IMR-90 (cell line): ENCODE measurements around the gene PPA2. TPM values are rescaled to one million over a fixed set of nuclear protein-coding genes. Genes with fewer than 3 reads are reported as not detected.

Experiments used
- ATAC-seq: fragments of 200-7000 bp; cut with Tn5 transposase; 2 replicates; pipeline ENCODE4 v1.9.1; 2020; ENCODE audit warnings: low read depth, mild to moderate bottlenecking, moderate library complexity
- BruUV-seq: library from RNA; stranded (reverse); fragments of 400-500 nt; replicated peaks from 2 replicates; lab custom pipeline; 2021; lab: Mats Ljungman, UMichigan
- CTCF ChIA-PET: fragments of 300-600 bp; formaldehyde crosslinking; extraction: SDS; loops from one replicate; lab custom pipeline; 2021; ENCODE audit warnings: antibody characterized with exemption; lab: Yijun Ruan, JAX
- POLR2A ChIA-PET: fragments of 300-600 bp; sonication (Branson Sonifier 250); formaldehyde crosslinking; loops from one replicate; lab custom pipeline; 2022; ENCODE audit warnings: antibody characterized with exemption; ENCODE audit not compliant: unreplicated experiment; lab: Charles Lee
- DNase-seq: peaks from one replicate; pipeline ENCODE4 v3.0.0; 2013
- H2AFZ ChIP-seq: replicated peaks from 2 replicates; pipeline ENCODE3; 2013; ENCODE audit warnings: low read length, mild to moderate bottlenecking; ENCODE audit not compliant: poor library complexity
- H2AK5ac ChIP-seq: 2 replicates; pipeline ENCODE4 v1.6.1; 2013; ENCODE audit warnings: low read depth, low read length, inconsistent platforms
- H2AK9ac ChIP-seq: replicated peaks from 2 replicates; pipeline ENCODE3; 2013; ENCODE audit warnings: mild to moderate bottlenecking, low read depth, low read length, moderate library complexity; ENCODE audit not compliant: poor library complexity
- H2BK120ac ChIP-seq: 2 replicates; pipeline ENCODE4 v1.6.1; 2013; ENCODE audit warnings: low read depth, low read length, inconsistent platforms
- H2BK15ac ChIP-seq: 3 replicates; pipeline ENCODE4 v1.6.1; 2013; ENCODE audit warnings: low read depth, low read length, inconsistent platforms
- H2BK20ac ChIP-seq: 2 replicates; pipeline ENCODE4 v1.6.1; 2013; ENCODE audit warnings: low read depth, mild to moderate bottlenecking, inconsistent platforms, low read length, moderate library complexity
- H2BK5ac ChIP-seq: 2 replicates; pipeline ENCODE4 v1.6.1; 2013; ENCODE audit warnings: mild to moderate bottlenecking, low read depth, low read length, inconsistent platforms; ENCODE audit not compliant: poor library complexity, severe bottlenecking
- H3K14ac ChIP-seq: replicated peaks from 2 replicates; pipeline ENCODE4 v1.6.1; 2013; ENCODE audit warnings: low read depth, low read length, inconsistent platforms
- H3K18ac ChIP-seq: 2 replicates; pipeline ENCODE4 v1.6.1; 2013; ENCODE audit warnings: low read depth, low read length, control low read depth
- H3K23ac ChIP-seq: 2 replicates; pipeline ENCODE4 v1.6.1; 2013; ENCODE audit warnings: low read depth, low read length, inconsistent platforms
- H3K27ac ChIP-seq: 2 replicates; pipeline ENCODE4 v1.5.1; 2013; ENCODE audit warnings: mild to moderate bottlenecking, control low read depth, low read length; ENCODE audit not compliant: insufficient read depth
- H3K27me3 ChIP-seq: 2 replicates; pipeline ENCODE4 v1.6.1; 2013; ENCODE audit warnings: low read length; ENCODE audit not compliant: control insufficient read depth, insufficient read depth
- H3K36me3 ChIP-seq: 2 replicates; pipeline ENCODE4 v1.6.1; 2013; ENCODE audit warnings: low read length, mixed read lengths; ENCODE audit not compliant: control insufficient read depth, insufficient read depth
- H3K4ac ChIP-seq: 2 replicates; pipeline ENCODE4 v1.6.1; 2013; ENCODE audit warnings: low read depth, low read length, inconsistent platforms
- H3K4me1 ChIP-seq: 2 replicates; pipeline ENCODE4 v1.6.1; 2013; ENCODE audit warnings: low read length, mixed read lengths; ENCODE audit not compliant: control insufficient read depth, insufficient read depth
- H3K4me2 ChIP-seq: 2 replicates; pipeline ENCODE4 v1.6.1; 2013; ENCODE audit warnings: low read depth, mild to moderate bottlenecking, control low read depth, low read length, moderate library complexity
- H3K4me3 ChIP-seq: 2 replicates; pipeline ENCODE4 v1.5.1; 2013; ENCODE audit warnings: low read depth, mild to moderate bottlenecking, control low read depth, low read length, moderate library complexity; ENCODE audit not compliant: insufficient read depth
- H3K56ac ChIP-seq: 2 replicates; pipeline ENCODE4 v1.6.1; 2013; ENCODE audit warnings: low read length, inconsistent platforms; ENCODE audit not compliant: insufficient read depth; ENCODE audit errors: extremely low read depth
- H3K79me1 ChIP-seq, 2 experiments: 2 replicates each; pipeline ENCODE4 v1.6.1; 2013; ENCODE audit warnings: low read length in 2 of 2, inconsistent platforms in 1 of 2, low read depth in 1 of 2
- H3K9ac ChIP-seq: 2 replicates; pipeline ENCODE4 v1.6.1; 2013; ENCODE audit warnings: low read depth, low read length, control low read depth
- H3K9me1 ChIP-seq: 2 replicates; pipeline ENCODE4 v1.6.1; 2013; ENCODE audit warnings: low read length, inconsistent platforms; ENCODE audit not compliant: insufficient read depth
- H3K9me3 ChIP-seq: 2 replicates; pipeline ENCODE4 v1.6.1; 2013; ENCODE audit warnings: low read length; ENCODE audit not compliant: control insufficient read depth, insufficient read depth
- H4K20me1 ChIP-seq: 2 replicates; pipeline ENCODE4 v1.6.1; 2013; ENCODE audit warnings: low read length, inconsistent platforms; ENCODE audit not compliant: insufficient read depth
- H4K5ac ChIP-seq: 2 replicates; pipeline ENCODE4 v1.6.1; 2013; ENCODE audit warnings: mild to moderate bottlenecking, low read depth, low read length, control low read depth
- H4K8ac ChIP-seq, 2 experiments: 2 replicates each; pipeline ENCODE4 v1.6.1; 2013; ENCODE audit warnings: low read depth in 2 of 2, low read length in 2 of 2, control low read depth in 1 of 2, inconsistent platforms in 1 of 2
- H4K91ac ChIP-seq: 2 replicates; pipeline ENCODE4 v1.6.1; 2013; ENCODE audit warnings: low read depth, low read length, inconsistent platforms; ENCODE audit not compliant: insufficient read depth
- BHLHE40 ChIP-seq: fragments of 150-350 bp; IDR thresholded peaks from 2 replicates; pipeline ENCODE4 v1.6.1; 2016; ENCODE audit warnings: mild to moderate bottlenecking, low read depth, low read length
- CEBPB ChIP-seq: IDR thresholded peaks from 2 replicates; pipeline ENCODE4 v1.6.1; 2012; ENCODE audit warnings: low read depth, low read length, improper control_type of control experiment
- CHD1 ChIP-seq: IDR thresholded peaks from 2 replicates; pipeline ENCODE4 v1.6.1; 2012; ENCODE audit warnings: low read depth, low read length, improper control_type of control experiment
- CTCF ChIP-seq: conservative IDR thresholded peaks from 2 replicates; pipeline ENCODE4 v1.5.1; 2012; ENCODE audit warnings: mild to moderate bottlenecking, low read depth, low read length, improper control_type of control experiment
- ELK1 ChIP-seq: fragments of 150-350 bp; IDR thresholded peaks from 2 replicates; pipeline ENCODE4 v1.6.1; 2016; ENCODE audit warnings: low read depth, mild to moderate bottlenecking, low read length, moderate library complexity, borderline replicate concordance
- FOS ChIP-seq: fragments of 150-350 bp; IDR thresholded peaks from 2 replicates; pipeline ENCODE4 v1.6.1; 2016; ENCODE audit warnings: low read depth, low read length
- MAFK ChIP-seq: IDR thresholded peaks from 2 replicates; pipeline ENCODE4 v1.6.1; 2012; ENCODE audit warnings: low read depth, low read length, improper control_type of control experiment
- MAZ ChIP-seq: IDR thresholded peaks from 2 replicates; pipeline ENCODE4 v1.6.1; 2012; ENCODE audit warnings: low read depth, mild to moderate bottlenecking, low read length, improper control_type of control experiment, moderate library complexity, borderline replicate concordance
- RAD21 ChIP-seq: IDR thresholded peaks from 2 replicates; pipeline ENCODE4 v1.6.1; 2012; ENCODE audit warnings: low read length, improper control_type of control experiment
- RCOR1 ChIP-seq: IDR thresholded peaks from 2 replicates; pipeline ENCODE4 v1.6.1; 2012; ENCODE audit warnings: mild to moderate bottlenecking, low read length, improper control_type of control experiment; ENCODE audit not compliant: insufficient replicate concordance
- RFX5 ChIP-seq: IDR thresholded peaks from 2 replicates; pipeline ENCODE4 v1.8.0; 2012; ENCODE audit warnings: low read depth, mild to moderate bottlenecking, low read length, moderate library complexity
- SMC3 ChIP-seq: fragments of 150-350 bp; IDR thresholded peaks from 2 replicates; pipeline ENCODE4 v1.6.1; 2016; ENCODE audit warnings: low read depth, mild to moderate bottlenecking, antibody characterized with exemption, low read length, moderate library complexity
- WGBS, 2 experiments: methylation state at CpG; one replicate each; pipeline versions ENCODE4 v1.1.5 to v1.1.7; 2013; ENCODE audit warnings: missing lambda C conversion rate in 2 of 2; ENCODE audit not compliant: insufficient read length in 1 of 2; ENCODE audit errors: extremely low coverage in 2 of 2; 5-methylcytosine and 5-hydroxymethylcytosine counted together
- dilution Hi-C: fragments of 300-500 bp; cut with HindIII; formaldehyde crosslinking; loops from one replicate; pipeline ENCODE4 v1.14.3; 2018; ENCODE audit warnings: low sequenced_read_pairs; ENCODE audit not compliant: unreplicated experiment
- in situ Hi-C: fragments of 300-500 bp; cut with MboI; formaldehyde crosslinking; loops from 3 replicates; pipeline ENCODE4 v1.14.3; 2019; ENCODE audit warnings: low sequenced_read_pairs, inconsistent platforms, mixed read lengths
- intact Hi-C: fragments of 100-400 bp; cut with micrococcal nuclease; formaldehyde crosslinking; loops from 2 replicates; pipeline ENCODE4 v1.10.0; 2022
- polyA plus RNA-seq, 3 experiments: library from polyadenylated mRNA; depleted of rRNA; stranded (reverse); fragments of >200 nt; gene quantifications; 2 replicates each; pipeline ENCODE4 v1.2.3, GENCODE V29; 2012; ENCODE audit warnings: low replicate concordance in 1 of 3
- total RNA-seq: library from RNA; depleted of rRNA; stranded (reverse); fragments of >200 nt; gene quantifications from 2 replicates; pipeline ENCODE4 v1.2.3, GENCODE V29; 2012
- TF ChIP-seq, protein P1 (sequence below): fragments of 150-350 bp; IDR thresholded peaks from 2 replicates; pipeline ENCODE4 v1.6.1; 2017; ENCODE audit warnings: mild to moderate bottlenecking, antibody characterized with exemption, low read length, low read depth

PPA2 gene
- total and polyA plus RNA-seq, 2 of the 4 experiments (the other 2 are of a cell fraction) = 43.1 to 52.5 TPM

- DNase-seq = no peak
- no peak overlapping the region for H3K27ac ChIP-seq
- H3K14ac ChIP-seq = no peak overlapping the region
- no peak overlapping the region for H2BK120ac ChIP-seq
- no CpG with 5 or more reads among the region's 2 CpGs for WGBS, 2 experiments
- intact Hi-C loops (no loop called here), dilution Hi-C loops (no loop called here), in situ Hi-C loops (no loop called here)
- no peak overlapping the region for H3K23ac ChIP-seq
- H3K4me3 ChIP-seq = no peak overlapping the region
- H3K4me1 ChIP-seq = no peaks in the 10 kb centered on the region
- H3K4ac ChIP-seq = no peak overlapping the region
- no peak overlapping the region for H3K4me2 ChIP-seq
- H3K9me1 ChIP-seq = no peaks in the 10 kb centered on the region
- no peak overlapping the region for H3K9ac ChIP-seq
- ChIA-PET POLR2A (no interaction called here), CTCF (no interaction called here)
- H2BK5ac ChIP-seq = no peak overlapping the region
- no peak overlapping the region for H4K5ac ChIP-seq
- no TSS peak for BruUV-seq
- ATAC-seq = no peak
- no peak overlapping the region for H3K56ac ChIP-seq
- no peak overlapping the region for H2AK5ac ChIP-seq
- H4K91ac ChIP-seq = no peak overlapping the region
- no peak overlapping the region for H3K18ac ChIP-seq
- no peak overlapping the region for H2BK15ac ChIP-seq
- H3K79me1 ChIP-seq = no peaks in the 10 kb centered on the region
- no peaks in the 10 kb centered on the region for H3K27me3 ChIP-seq
- TF ChIP-seq SMC3 (no peak), ELK1 (no peak), RCOR1 (no peak), CTCF (no peak), MAFK (no peak), FOS (no peak), RFX5 (no peak), BHLHE40 (no peak), MAZ (no peak), CEBPB (no peak), RAD21 (no peak), CHD1 (no peak)
- TF ChIP-seq, protein P1, sequence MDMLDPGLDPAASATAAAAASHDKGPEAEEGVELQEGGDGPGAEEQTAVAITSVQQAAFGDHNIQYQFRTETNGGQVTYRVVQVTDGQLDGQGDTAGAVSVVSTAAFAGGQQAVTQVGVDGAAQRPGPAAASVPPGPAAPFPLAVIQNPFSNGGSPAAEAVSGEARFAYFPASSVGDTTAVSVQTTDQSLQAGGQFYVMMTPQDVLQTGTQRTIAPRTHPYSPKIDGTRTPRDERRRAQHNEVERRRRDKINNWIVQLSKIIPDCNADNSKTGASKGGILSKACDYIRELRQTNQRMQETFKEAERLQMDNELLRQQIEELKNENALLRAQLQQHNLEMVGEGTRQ = no peak
- H3K9me3 ChIP-seq = no peaks in the 10 kb centered on the region
- no peak overlapping the region for H2AFZ ChIP-seq
- H4K20me1 ChIP-seq = no peaks in the 10 kb centered on the region
- no peak overlapping the region for H2AK9ac ChIP-seq
- no peak overlapping the region for H2BK20ac ChIP-seq
- H4K8ac ChIP-seq = no peak overlapping the region
- no peaks in the 10 kb centered on the region for H3K36me3 ChIP-seq
These were observed 127.0 kb downstream of the PPA2 start for GRCh38 chr4:105346869-105347268.
